Transverse colon (tissue), 4 donors: ENCODE data around the gene TARM1. TPM values are rescaled to one million over a fixed set of nuclear protein-coding genes. Genes with fewer than 3 reads are reported as not detected.

Experiments used
- DNase-seq: peaks from one replicate; pipeline ENCODE4 v3.0.0-alpha.2; 2019
- H3K27ac ChIP-seq, 4 donors: fragments of 200-600 bp; sonication (generic); 2 replicates each; pipeline ENCODE4 v1.5.1; 2016 to 2018; ENCODE audit warnings: inconsistent platforms in 4 of 4
- H3K27me3 ChIP-seq: fragments of 200-600 bp; sonication (generic); 2 replicates; pipeline ENCODE4 v1.5.1; 2017; ENCODE audit warnings: inconsistent platforms
- H3K36me3 ChIP-seq, 4 donors: fragments of 200-600 bp; sonication (generic); 2 replicates each; pipeline ENCODE4 v1.5.1; 2017 to 2019; ENCODE audit warnings: inconsistent platforms in 4 of 4
- H3K4me1 ChIP-seq, 4 donors: fragments of 200-600 bp; sonication (generic); 2 replicates each; pipeline ENCODE4 v1.5.1; 2017 to 2020; ENCODE audit warnings: inconsistent platforms in 4 of 4
- H3K4me3 ChIP-seq, 4 donors: fragments of 200-600 bp; sonication (generic); 1 replicate in 1 of 4; 2 replicates in 3 of 4; pipeline versions ENCODE4 v1.5.1 to v1.6.1; 2017 to 2019; ENCODE audit warnings: inconsistent platforms in 4 of 4
- H3K9me3 ChIP-seq, 2 donors: fragments of 200-600 bp; sonication (generic); 2 replicates each; pipeline ENCODE4 v1.5.1; 2017 to 2019; ENCODE audit warnings: inconsistent platforms in 2 of 2
- CTCF ChIP-seq, 5 experiments: fragments of 200-600 bp in 3 of 5; fragments of 450-650 bp in 2 of 5; sonication (generic) in 3 of 5; IDR thresholded peaks; 1 replicate in 2 of 5; 2 replicates in 3 of 5; pipeline ENCODE4 v1.5.1; 2016 to 2017; ENCODE audit warnings: antibody characterized with exemption in 5 of 5, inconsistent platforms in 3 of 5, mild to moderate bottlenecking in 2 of 5, moderate library complexity in 1 of 5
- EP300 ChIP-seq: sonication (generic); formaldehyde crosslinking; IDR thresholded peaks from one replicate; pipeline ENCODE4 v1.6.1; 2017; ENCODE audit warnings: antibody characterized with exemption, low read depth
- POLR2A ChIP-seq: fragments of 450-650 bp; IDR thresholded peaks from one replicate; pipeline ENCODE4 v1.6.1; 2016; ENCODE audit warnings: antibody characterized with exemption, mild to moderate bottlenecking, moderate library complexity
- POLR2AphosphoS5 ChIP-seq, 3 donors: sonication (generic); formaldehyde crosslinking; IDR thresholded peaks; one replicate each; pipeline ENCODE4 v1.6.1; 2016; ENCODE audit warnings: antibody characterized with exemption in 3 of 3
- WGBS, 2 donors: methylation state at CpG; one replicate each; pipeline ENCODE4 v1.1.5; 2018; ENCODE audit warnings: low coverage in 1 of 2; 5-methylcytosine and 5-hydroxymethylcytosine counted together
- in situ Hi-C, 4 donors: fragments of 200-750 bp; cut with MboI; loops; one replicate each; pipeline versions ENCODE4 v1.15.0 to v1.15.1; 2017; ENCODE audit warnings: low sequenced_read_pairs in 3 of 4, low pct_ligation_motif_present in 1 of 4, low pct_unique_long_range_greater_than_20kb in 1 of 4
- intact Hi-C: fragments of 100-400 bp; cut with DNase I; formaldehyde crosslinking; loops from one replicate; pipeline ENCODE4 v1.15.1; 2023; ENCODE audit warnings: low total_unique reads
- total RNA-seq, 4 donors: library from RNA; depleted of rRNA; stranded (reverse); fragments of >200 nt; gene quantifications; one replicate each; pipeline ENCODE4 v1.1.0, GENCODE V29; 2016

Gene TARM1
- total RNA-seq, 4 donors from 2014 or later, result not detected

DNA sequence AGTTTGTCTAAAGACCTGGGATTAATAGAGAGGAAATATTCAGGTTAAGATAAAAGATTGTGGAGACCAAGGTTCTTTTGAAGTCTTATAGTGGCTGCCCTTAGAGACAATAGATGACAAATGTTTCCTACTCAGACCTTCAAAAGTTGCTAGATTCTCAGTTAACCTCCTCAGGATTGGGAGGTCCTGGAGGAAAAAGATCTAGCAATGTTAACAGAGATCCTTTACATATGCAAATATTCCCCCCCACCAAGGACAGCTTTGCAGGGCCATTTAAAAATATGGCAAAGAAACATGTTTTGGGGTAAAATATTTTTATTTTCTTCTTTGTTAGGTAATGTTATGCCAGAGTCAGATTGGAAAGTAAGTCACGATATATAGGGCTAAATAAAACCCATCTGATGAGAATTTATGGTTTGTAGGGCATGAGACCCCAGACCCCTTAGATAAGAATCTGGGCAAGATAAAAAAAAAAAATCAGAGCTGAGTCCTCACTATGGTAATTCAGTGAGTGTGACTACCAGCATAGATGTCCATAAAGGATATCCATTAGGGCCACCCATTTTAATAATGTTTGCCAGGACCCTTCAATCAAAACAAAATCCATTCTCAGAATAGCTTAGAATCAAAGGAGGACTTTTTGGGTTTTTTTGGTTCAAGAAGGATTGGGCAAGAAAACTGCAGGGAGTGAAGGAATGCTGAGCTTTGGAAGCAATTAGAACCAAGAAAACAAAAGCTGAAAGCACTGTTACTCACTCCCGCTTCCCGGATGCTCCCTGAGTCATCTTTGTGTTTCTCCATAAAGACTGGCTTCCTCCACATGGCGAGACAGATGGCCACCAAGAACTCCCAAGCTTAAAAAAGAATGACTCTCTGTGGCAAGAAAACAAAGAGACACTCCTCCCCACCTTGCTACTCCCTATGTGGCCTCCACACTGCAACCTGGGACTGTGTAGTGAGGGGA is 45.7 kb downstream of the TARM1 start:
- WGBS, 2 donors, result 45 to 54% methylated on average over 1 to 4 of the region's 4 CpGs
- intact Hi-C loops, result no loop called here
- TF ChIP-seq POLR2A, result no peak
- no peak for TF ChIP-seq CTCF (IDR thresholded peaks at IDR 0.05)
- no peak for TF ChIP-seq POLR2AphosphoS5 (IDR thresholded peaks at IDR 0.05)
- no peak for TF ChIP-seq EP300
- in situ Hi-C loops, result loop anchor here in 2 of 4 donors (25.0 kb wide), 1 partner anchor 223 kb away; the partner anchor contains the start of gene NLRP12 (in 2 of the 2)
- H3K4me3 ChIP-seq, result no peak overlapping the region
- no peak overlapping the region for H3K27ac ChIP-seq
- H3K27me3 ChIP-seq, result peaks cover 14% of the 10 kb centered on the region
- DNase-seq, result no peak
- no peaks in the 10 kb centered on the region for H3K36me3 ChIP-seq
- no peaks in the 10 kb centered on the region for H3K9me3 ChIP-seq
- H3K4me1 ChIP-seq, result no peaks in the 10 kb centered on the region

GRCh38 chr19:54030895-54031586 is 50.1 kb downstream of the TARM1 start:
- WGBS, 2 donors, result 33 to 35% methylated on average over 11 to 13 of the region's 13 CpGs
- no peaks in the 10 kb centered on the region for H3K36me3 ChIP-seq
- peaks cover 23% of the 10 kb centered on the region for H3K27me3 ChIP-seq
- H3K27ac ChIP-seq, result no peak overlapping the region
- TF ChIP-seq POLR2AphosphoS5 (IDR thresholded peaks at IDR 0.05), result no peak
- TF ChIP-seq CTCF (IDR thresholded peaks at IDR 0.05), result no peak
- TF ChIP-seq POLR2A, result no peak
- no peak for TF ChIP-seq EP300
- no peak overlapping the region for H3K4me3 ChIP-seq
- no peaks in the 10 kb centered on the region for H3K4me1 ChIP-seq
- intact Hi-C loops (no loop called here), in situ Hi-C loops (loop anchor here in 2 of 4 donors (25.0 kb wide), 1 partner anchor 219 kb away; the partner anchor contains the start of gene NLRP12 (in 2 of the 2))
- no peak for DNase-seq
- H3K9me3 ChIP-seq, result no peaks in the 10 kb centered on the region

DNA sequence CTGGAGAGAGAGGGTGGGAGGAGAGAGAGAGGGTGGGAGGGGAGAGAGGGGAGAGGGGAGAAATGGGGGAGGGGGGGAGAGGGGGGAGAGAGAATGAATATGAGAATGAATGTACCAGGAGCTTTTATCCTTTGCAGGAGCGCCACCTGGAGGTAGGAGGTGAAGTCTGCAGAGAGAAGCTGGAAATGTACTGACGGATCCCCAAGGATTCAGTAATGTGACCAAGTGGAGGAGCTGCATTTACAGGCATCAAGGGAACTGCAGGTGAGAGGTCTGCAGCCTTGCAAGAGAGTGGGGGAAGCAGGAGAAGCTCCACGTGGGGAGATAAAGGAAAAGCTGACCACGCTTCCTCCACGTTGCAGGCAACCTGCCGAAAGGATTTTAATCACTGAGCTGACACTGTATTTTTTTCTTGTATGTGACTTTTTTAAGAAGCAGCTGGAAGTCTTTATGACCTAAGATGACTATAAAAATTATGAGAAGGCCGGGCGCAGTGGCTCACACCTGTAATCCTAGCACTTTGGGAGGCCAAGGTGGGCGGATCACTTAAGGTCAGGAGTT is 51.2 kb downstream of the TARM1 start:
- intact Hi-C loops (no loop called here), in situ Hi-C loops (loop anchor here (10.0 to 25.0 kb wide), 3 partner anchors 135 to 218 kb away; partner anchors contain the start of gene NLRP12 (in 2 of the 4))
- H3K27ac ChIP-seq, result no peak overlapping the region
- H3K4me3 ChIP-seq, result no peak overlapping the region
- TF ChIP-seq POLR2AphosphoS5 (IDR thresholded peaks at IDR 0.05) (no peak), CTCF (IDR thresholded peaks at IDR 0.05) (peak; percentile 21 to 66 (median 47)), EP300 (no peak)
- peaks cover 28% of the 10 kb centered on the region for H3K27me3 ChIP-seq
- H3K9me3 ChIP-seq, result no peaks in the 10 kb centered on the region
- no peaks in the 10 kb centered on the region for H3K4me1 ChIP-seq
- H3K36me3 ChIP-seq, result no peaks in the 10 kb centered on the region
- peak; percentile 53 for DNase-seq
- 0 to 22% methylated on average over 2 to 9 of the region's 9 CpGs for WGBS, 2 donors

DNA sequence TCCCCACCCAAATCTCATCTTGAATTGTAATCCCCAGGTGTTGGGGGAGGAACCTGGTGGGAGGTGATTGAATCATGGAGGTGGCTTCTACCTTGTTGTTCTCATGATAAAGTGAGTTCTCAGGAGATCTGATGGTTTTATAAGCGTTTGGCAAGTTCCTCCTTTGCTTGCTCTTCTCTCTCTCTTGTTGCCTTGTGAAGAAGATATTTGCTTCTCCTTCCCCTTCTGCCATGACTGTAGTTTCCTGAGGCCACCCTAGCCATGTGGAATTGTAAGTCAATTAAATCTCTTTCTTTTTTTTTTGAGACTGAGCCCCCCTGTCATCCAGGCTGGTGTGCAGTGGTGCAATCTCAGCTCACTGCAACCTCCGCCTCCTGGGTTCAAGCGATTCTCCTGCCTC is 51.9 kb downstream of the TARM1 start:
- intact Hi-C loops, result no loop called here
- DNase-seq, result no peak
- Histone ChIP-seq H3K4me1 (no peaks in the 10 kb centered on the region), H3K27ac (no peak overlapping the region), H3K27me3 (peaks cover 32% of the 10 kb centered on the region), H3K4me3 (no peak overlapping the region), H3K9me3 (no peaks in the 10 kb centered on the region), H3K36me3 (no peaks in the 10 kb centered on the region)
- in situ Hi-C loops, result loop anchor here (10.0 to 25.0 kb wide), 3 partner anchors 134 to 217 kb away; partner anchors contain the start of gene NLRP12 (in 2 of the 4)
- WGBS, 2 donors, result 67% methylated on average over 3 of the region's 3 CpGs; no CpG with 5 or more reads in 1 of the 2 donors
- TF ChIP-seq POLR2A, result no peak
- no peak for TF ChIP-seq CTCF (IDR thresholded peaks at IDR 0.05)
- TF ChIP-seq EP300, result no peak
- TF ChIP-seq POLR2AphosphoS5 (IDR thresholded peaks at IDR 0.05), result no peak
